Spinal cord (tissue), 10 donors: ENCODE data around the gene DEFB114. TPM values are rescaled to one million over a fixed set of nuclear protein-coding genes. Genes with fewer than 3 reads are reported as not detected.
"Not testable (repeated sequence)": the region's sequence is repeated elsewhere in the genome, so short reads cannot be mapped to it uniquely, and the experiment has no call there.

Experiments
- DNase-seq, 6 donors: peaks; one replicate each; pipeline versions ENCODE4 v3.0.0 to v3.0.0-alpha.2; 2013 to 2015; ENCODE audit warnings: low spot score in 6 of 6, low read depth in 4 of 6
- H3K27ac ChIP-seq: one replicate; pipeline ENCODE4 v1.5.1; 2013; ENCODE audit warnings: low read depth, low read length, control low read depth
- H3K27me3 ChIP-seq: one replicate; pipeline ENCODE4 v1.6.1; 2013; ENCODE audit warnings: low read length; ENCODE audit not compliant: control insufficient read depth, insufficient read depth
- H3K36me3 ChIP-seq: one replicate; pipeline ENCODE4 v1.6.1; 2013; ENCODE audit warnings: low read length; ENCODE audit not compliant: control insufficient read depth, insufficient read depth
- H3K4me1 ChIP-seq: one replicate; pipeline ENCODE4 v1.6.1; 2013; ENCODE audit warnings: low read length; ENCODE audit not compliant: control insufficient read depth, insufficient read depth
- H3K4me3 ChIP-seq: one replicate; pipeline ENCODE4 v1.5.1; 2013; ENCODE audit warnings: low read depth, low read length, control low read depth
- H3K9me3 ChIP-seq: one replicate; pipeline ENCODE4 v1.6.1; 2013; ENCODE audit warnings: low read length; ENCODE audit not compliant: control insufficient read depth, insufficient read depth
- WGBS: methylation state at CpG from one replicate; pipeline ENCODE4 v1.1.5; 2013; ENCODE audit warnings: missing lambda C conversion rate; ENCODE audit not compliant: insufficient coverage; 5-methylcytosine and 5-hydroxymethylcytosine counted together
- polyA plus RNA-seq, 2 donors: library from polyadenylated mRNA; unstranded; fragments of 120-200 nt; gene quantifications; one replicate each; pipeline ENCODE4 v1.2.1, GENCODE V29; 2013; ENCODE audit not compliant: insufficient read length in 2 of 2
- total RNA-seq, 2 donors: library from RNA; depleted of rRNA in 1 of 2; stranded (reverse); fragments of 120-200 nt in 1 of 2; fragments of >200 nt in 1 of 2; gene quantifications; one replicate each; pipeline versions ENCODE4 v1.2.3 to v1.2.4, GENCODE V29; 2013 to 2014
- donor health status: healthy.

DEFB114 gene
- total and polyA plus RNA-seq, 4 donors = not detected

DNA sequence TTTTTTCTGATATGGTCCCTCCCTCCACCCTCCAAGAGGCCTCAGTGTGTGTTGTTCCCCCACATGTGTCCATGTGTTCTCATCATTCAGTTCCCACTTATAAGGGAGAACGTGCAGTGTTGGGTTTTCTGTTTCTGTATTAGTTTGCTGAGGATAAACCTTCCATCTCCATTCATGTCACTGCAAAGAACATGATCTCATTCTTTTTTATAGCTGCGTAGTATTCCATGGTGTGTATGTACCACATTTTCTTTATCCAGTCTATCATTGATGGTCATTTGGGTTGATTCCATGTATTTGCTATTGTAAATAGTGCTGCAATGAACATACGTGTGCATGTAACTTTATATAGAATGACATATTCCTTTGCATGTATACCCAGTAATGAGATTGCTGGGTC, 19.9 kb downstream of the DEFB114 start:
- WGBS = no CpG with 5 or more reads among the region's 3 CpGs
- H3K36me3 ChIP-seq, H3K4me1 ChIP-seq, DNase-seq, H3K9me3 ChIP-seq, H3K4me3 ChIP-seq, H3K27me3 ChIP-seq, H3K27ac ChIP-seq: not testable (repeated sequence)

DNA sequence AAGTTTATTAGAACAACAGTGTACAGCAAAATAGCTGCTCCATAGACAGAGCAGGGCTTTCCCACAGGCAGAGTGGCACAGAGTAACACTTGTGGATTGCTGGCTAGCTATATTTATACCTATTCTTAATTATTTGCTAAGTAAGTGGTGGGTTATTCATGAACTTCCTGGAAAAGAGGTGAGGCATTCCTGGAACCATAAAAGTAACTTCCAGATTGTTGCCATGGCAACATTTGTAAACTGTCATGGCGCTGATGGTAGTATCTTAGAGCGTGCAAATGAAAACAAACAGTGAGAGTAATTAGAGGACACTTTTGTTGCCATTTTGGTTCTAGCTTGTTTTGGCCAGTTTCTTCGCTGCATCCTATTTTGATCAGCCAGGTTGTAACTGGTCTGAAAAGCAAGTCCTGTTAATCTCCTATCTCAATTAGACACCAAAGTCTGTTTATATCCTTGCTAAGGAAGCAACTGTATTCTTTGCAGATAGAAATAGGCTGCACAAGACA, 23.9 kb downstream of the DEFB114 start:
- H3K9me3 ChIP-seq = no peaks in the 10 kb centered on the region
- H3K36me3 ChIP-seq = no peaks in the 10 kb centered on the region
- no peak overlapping the region for H3K4me3 ChIP-seq
- WGBS = 73% methylated on average over 3 of the region's 3 CpGs
- no peak for DNase-seq
- no peaks in the 10 kb centered on the region for H3K4me1 ChIP-seq
- no peak overlapping the region for H3K27ac ChIP-seq
- H3K27me3 ChIP-seq = no peaks in the 10 kb centered on the region

DNA sequence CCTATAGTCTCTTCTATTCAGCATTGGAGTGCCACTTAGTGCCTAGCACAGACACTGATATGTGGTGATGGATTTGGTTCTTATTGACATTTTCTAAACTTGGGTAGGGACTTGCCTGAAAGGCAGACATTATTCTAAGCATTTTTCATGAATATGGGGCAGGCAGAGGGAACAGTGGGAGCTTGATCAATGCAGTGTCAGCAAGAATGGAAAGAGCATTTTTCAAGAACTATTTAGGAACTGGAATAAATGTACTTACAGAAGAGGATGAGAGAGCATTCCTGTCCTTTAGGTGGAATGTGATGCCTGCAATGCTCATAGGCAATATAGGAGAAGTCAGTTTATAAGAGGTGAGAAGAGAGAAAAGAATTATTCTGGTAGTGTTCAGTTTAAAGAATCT, 26.2 kb downstream of the DEFB114 start:
- no peaks in the 10 kb centered on the region for H3K9me3 ChIP-seq

DNA sequence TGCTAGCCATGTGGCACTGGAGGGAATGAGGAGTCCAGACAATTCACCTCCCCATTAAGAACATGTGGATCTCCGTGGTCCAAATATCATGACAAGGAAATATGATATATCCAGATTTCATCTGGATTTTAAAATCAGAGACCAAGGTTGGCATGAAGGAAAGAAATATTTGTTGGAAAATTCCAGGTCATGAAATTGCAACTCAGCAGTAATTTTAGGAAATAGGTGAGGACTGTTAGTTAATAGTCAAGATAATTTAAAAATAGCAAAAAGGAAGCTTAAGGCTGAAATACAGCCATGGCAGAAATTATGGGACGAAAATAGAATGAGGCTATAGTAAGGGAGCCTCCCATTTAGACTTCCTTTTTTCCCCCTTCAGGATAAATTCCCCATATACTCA, 26.9 kb downstream of the DEFB114 start:
- H3K27me3 ChIP-seq = no peaks in the 10 kb centered on the region
- H3K9me3 ChIP-seq = no peaks in the 10 kb centered on the region
- no CpG with 5 or more reads among the region's 2 CpGs for WGBS
- no peak for DNase-seq
- H3K36me3 ChIP-seq = no peaks in the 10 kb centered on the region
- H3K4me3 ChIP-seq = no peak overlapping the region
- no peaks in the 10 kb centered on the region for H3K4me1 ChIP-seq
- no peak overlapping the region for H3K27ac ChIP-seq

More for the DNA sequence above, 26.2 kb downstream of the DEFB114 start:
- Histone ChIP-seq H3K36me3 (no peaks in the 10 kb centered on the region), H3K27me3 (no peaks in the 10 kb centered on the region), H3K27ac (no peak overlapping the region), H3K4me1 (no peaks in the 10 kb centered on the region), H3K4me3 (no peak overlapping the region)
- DNase-seq = no peak

DNA sequence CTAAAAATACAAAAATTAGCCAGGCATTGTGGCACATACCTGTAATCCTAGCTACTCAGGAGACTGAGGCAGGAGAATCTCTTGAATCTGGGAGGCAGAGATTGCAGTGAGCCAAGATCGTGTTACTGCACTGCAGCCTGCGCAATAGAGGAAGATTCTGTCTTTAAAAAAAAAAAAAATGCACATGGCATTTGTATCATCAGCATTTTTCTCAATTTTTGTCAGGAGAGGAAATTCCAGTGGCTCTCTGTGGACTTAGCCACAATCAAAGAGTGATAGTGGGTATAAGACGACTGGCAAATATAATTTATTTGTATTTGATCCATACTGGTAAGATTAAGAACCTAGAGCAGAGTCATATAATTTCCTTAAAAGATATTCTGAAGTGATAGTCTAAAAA, 28.6 kb downstream of the DEFB114 start:
- Histone ChIP-seq H3K36me3 (no peaks in the 10 kb centered on the region), H3K4me3 (no peak overlapping the region), H3K27me3 (no peaks in the 10 kb centered on the region), H3K27ac (no peak overlapping the region), H3K9me3 (no peaks in the 10 kb centered on the region), H3K4me1 (no peaks in the 10 kb centered on the region)
- 100% methylated on average over 1 of the region's 3 CpGs for WGBS
- DNase-seq = no peak

DNA sequence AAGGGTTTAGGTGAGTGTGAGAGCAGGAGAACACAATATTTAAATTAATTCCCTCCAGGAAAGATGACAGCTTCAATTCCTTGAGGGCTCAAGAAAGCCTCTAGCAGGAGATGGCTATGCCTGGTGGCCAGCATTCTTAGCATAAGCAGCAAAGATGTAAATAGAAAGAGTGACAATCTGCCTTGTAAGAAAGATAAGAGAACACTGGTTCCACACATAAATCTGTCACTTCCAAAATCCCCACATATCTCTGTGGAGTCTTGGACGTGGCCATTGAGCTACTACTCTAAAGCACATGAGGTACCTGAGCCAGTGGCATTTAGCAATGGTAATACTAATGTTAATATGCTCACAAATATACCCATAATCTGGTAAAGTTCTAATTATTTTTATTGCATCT, 29.2 kb downstream of the DEFB114 start:
- H3K4me1 ChIP-seq = no peaks in the 10 kb centered on the region

DNA sequence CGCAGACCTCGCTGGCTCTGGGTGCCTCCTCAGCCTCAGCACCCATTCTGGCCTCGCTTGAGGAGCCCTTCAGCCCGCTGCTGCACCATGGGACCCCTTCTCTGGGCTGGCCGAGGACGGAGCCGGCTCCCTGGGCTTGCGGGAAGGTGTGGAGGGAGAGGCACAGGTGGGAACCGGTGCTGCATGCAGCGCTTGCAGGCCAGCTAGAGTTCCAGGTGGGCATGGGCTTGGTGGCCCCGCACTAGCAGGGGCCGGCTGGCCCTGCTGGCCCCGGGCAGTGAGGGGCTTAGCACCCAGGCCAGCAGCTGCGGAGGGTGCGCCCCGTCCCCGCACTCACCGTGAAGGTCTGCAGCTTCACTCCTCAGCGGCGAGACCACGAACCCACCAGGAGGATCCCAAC, 30.4 kb downstream of the DEFB114 start:
- 98% methylated on average over 21 of the region's 21 CpGs for WGBS

More for the DNA sequence above, 29.2 kb downstream of the DEFB114 start:
- Histone ChIP-seq H3K27ac (no peak overlapping the region), H3K4me3 (no peak overlapping the region), H3K9me3 (no peaks in the 10 kb centered on the region), H3K36me3 (no peaks in the 10 kb centered on the region), H3K27me3 (no peaks in the 10 kb centered on the region)
- DNase-seq = no peak
- no CpG with 5 or more reads among the region's 1 CpG for WGBS

DNA sequence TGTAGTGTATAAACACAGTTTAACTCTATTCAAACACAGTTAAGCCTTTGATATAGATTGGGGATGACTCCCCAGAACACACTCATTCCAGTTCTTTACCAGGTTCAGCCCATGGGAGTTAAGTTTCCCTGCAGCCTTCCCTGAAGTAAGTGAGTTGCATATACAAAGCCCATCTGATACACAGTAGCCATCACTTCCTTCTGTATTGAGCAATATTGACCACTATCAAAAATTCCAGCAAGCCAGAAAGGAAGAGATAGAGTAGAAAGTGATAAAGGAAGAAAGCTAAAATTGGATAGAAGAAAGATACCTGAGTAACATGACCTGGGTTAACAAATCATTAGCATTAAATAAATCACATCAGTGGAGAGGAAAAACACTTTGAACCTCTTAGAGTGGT, 34.6 kb downstream of the DEFB114 start:
- Histone ChIP-seq H3K4me3 (no peak overlapping the region), H3K36me3 (no peaks in the 10 kb centered on the region), H3K4me1 (no peaks in the 10 kb centered on the region), H3K27me3 (no peaks in the 10 kb centered on the region), H3K9me3 (no peaks in the 10 kb centered on the region), H3K27ac (no peak overlapping the region)
- no peak for DNase-seq

More for the DNA sequence above, 30.4 kb downstream of the DEFB114 start:
- Histone ChIP-seq H3K9me3 (no peaks in the 10 kb centered on the region), H3K4me3 (no peak overlapping the region), H3K4me1 (no peaks in the 10 kb centered on the region), H3K27ac (no peak overlapping the region), H3K27me3 (no peaks in the 10 kb centered on the region), H3K36me3 (no peaks in the 10 kb centered on the region)
- DNase-seq = no peak

DNA sequence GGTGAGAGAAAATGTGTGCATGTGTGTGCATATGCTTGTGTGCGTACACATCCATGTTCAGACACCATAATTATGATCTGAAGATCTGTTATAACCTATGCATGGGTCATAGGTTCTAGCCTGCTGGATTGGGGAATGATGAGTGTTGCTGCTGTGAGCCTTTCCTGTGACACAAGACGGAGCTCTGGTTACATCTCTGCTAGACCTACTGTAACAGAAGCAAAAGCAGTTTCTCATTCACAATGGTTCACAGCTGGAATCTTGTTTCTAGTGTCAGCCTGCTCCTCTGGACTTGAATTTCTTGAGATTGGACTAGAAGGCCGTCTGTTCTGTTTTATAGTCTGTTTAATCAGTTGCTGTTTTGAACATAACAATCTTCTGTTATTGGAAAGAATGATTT, 40.1 kb downstream of the DEFB114 start:
- Histone ChIP-seq H3K4me1 (no peaks in the 10 kb centered on the region), H3K27me3 (no peaks in the 10 kb centered on the region), H3K27ac (no peak overlapping the region), H3K9me3 (no peaks in the 10 kb centered on the region), H3K4me3 (no peak overlapping the region), H3K36me3 (no peaks in the 10 kb centered on the region)
- peak in 1 of 6 donors; percentile 62 for DNase-seq
- WGBS = no CpG with 5 or more reads among the region's 3 CpGs

DNA sequence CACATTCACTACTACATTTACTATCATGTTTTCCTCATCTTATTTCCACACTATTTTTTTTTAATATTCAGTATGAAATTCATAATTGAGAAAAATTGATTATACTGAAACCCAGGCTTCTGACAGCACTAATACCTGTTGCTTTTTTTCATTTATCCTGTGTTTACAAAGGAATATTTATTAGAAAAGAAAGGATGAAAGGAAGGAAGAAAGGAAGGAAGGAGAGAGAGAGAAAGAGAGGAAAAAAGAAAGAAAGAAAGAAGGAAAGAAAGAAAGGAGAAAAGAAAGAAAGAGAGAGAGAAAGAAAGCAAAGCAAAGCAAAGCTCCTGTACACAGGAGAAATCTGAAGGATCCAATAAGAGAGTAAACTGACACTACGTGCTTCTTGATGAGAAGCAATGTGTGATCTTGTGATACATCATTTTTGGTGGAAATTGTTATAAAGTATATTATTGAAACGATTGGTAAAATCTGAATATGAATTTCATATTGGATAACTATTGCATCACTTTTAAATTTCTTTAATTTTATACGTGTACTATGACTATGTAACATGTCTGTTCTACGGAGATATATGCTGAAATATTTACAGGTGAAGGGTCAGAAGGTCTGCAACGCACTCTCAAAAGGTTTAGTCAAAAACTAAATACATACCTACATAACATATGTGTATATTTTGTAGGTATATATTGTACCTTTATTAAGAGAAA, 43.9 kb downstream of the DEFB114 start:
- Histone ChIP-seq H3K36me3 (no peaks in the 10 kb centered on the region), H3K9me3 (no peaks in the 10 kb centered on the region), H3K27ac (no peak overlapping the region), H3K4me3 (no peak overlapping the region), H3K27me3 (no peaks in the 10 kb centered on the region), H3K4me1 (peaks cover under 1% of the 10 kb centered on the region)
- WGBS = no CpG with 5 or more reads among the region's 5 CpGs
- no peak for DNase-seq
